Common myeloid progenitor, CD34-positive (primary cell): Measurements from ENCODE around the gene SH2D5.

Source experiments
- CTCF ChIA-PET: fragments of 350-600 bp; sonication (Branson Sonifier 250); formaldehyde crosslinking; loops from one replicate; lab custom pipeline; 2021; ENCODE audit warnings: antibody characterized with exemption; lab: Charles Lee
- POLR2A ChIA-PET: fragments of 350-600 bp; sonication (Branson Sonifier 250); formaldehyde crosslinking; loops from one replicate; lab custom pipeline; 2021; ENCODE audit warnings: antibody characterized with exemption; lab: Charles Lee
- DNase-seq, 3 donors: peaks; one replicate each; pipeline versions ENCODE4 v3.0.0 to v3.0.0-alpha.2; 2013
- H3K27ac ChIP-seq, 2 experiments: 1 replicate in 1 of 2; 2 replicates in 1 of 2; pipeline ENCODE4 v1.7.0; 2013; ENCODE audit warnings: inconsistent platforms in 2 of 2, low read length in 2 of 2, mild to moderate bottlenecking in 2 of 2, low read depth in 1 of 2, moderate library complexity in 1 of 2; ENCODE audit not compliant: severe bottlenecking in 2 of 2, insufficient read depth in 1 of 2, poor library complexity in 1 of 2
- H3K27me3 ChIP-seq, 5 experiments: replicated peaks in 2 of 5; 1 replicate in 3 of 5; 2 replicates in 2 of 5; pipeline versions ENCODE4 v1.6.1 to v1.7.0; 2013; ENCODE audit warnings: low read length in 4 of 5, mild to moderate bottlenecking in 2 of 5, moderate library complexity in 2 of 5, inconsistent platforms in 1 of 5; ENCODE audit not compliant: insufficient read depth in 5 of 5, control insufficient read depth in 4 of 5
- H3K36me3 ChIP-seq, 4 experiments: 1 replicate in 2 of 4; 2 replicates in 2 of 4; pipeline versions ENCODE4 v1.6.1 to v1.7.0; 2013; ENCODE audit warnings: low read length in 3 of 4, control low read depth in 1 of 4, mild to moderate bottlenecking in 1 of 4; ENCODE audit not compliant: control insufficient read depth in 4 of 4, insufficient read depth in 4 of 4
- H3K4me1 ChIP-seq, 4 experiments: 1 replicate in 3 of 4; 2 replicates in 1 of 4; pipeline versions ENCODE4 v1.6.1 to v1.7.1; 2013; ENCODE audit warnings: low read length in 3 of 4, mild to moderate bottlenecking in 3 of 4, control low read depth in 1 of 4, inconsistent platforms in 1 of 4, moderate library complexity in 1 of 4; ENCODE audit not compliant: control insufficient read depth in 4 of 4, insufficient read depth in 4 of 4; ENCODE audit errors: control extremely low read depth in 1 of 4
- H3K4me3 ChIP-seq, 7 experiments: 1 replicate in 4 of 7; 2 replicates in 3 of 7; pipeline versions ENCODE4 v1.5.1 to v1.7.0; 2013; ENCODE audit warnings: mild to moderate bottlenecking in 7 of 7, low read length in 6 of 7, moderate library complexity in 6 of 7, inconsistent platforms in 2 of 7, low read depth in 2 of 7, control low read depth in 1 of 7; ENCODE audit not compliant: insufficient read depth in 4 of 7, control insufficient read depth in 1 of 7; ENCODE audit errors: extremely low read depth in 1 of 7
- H3K9me3 ChIP-seq, 5 experiments: 1 replicate in 4 of 5; 2 replicates in 1 of 5; pipeline versions ENCODE4 v1.6.1 to v1.7.1; 2013; ENCODE audit warnings: low read length in 4 of 5, mild to moderate bottlenecking in 2 of 5, inconsistent platforms in 1 of 5, low read depth in 1 of 5, moderate library complexity in 1 of 5; ENCODE audit not compliant: control insufficient read depth in 4 of 5, insufficient read depth in 2 of 5; ENCODE audit errors: control extremely low read depth in 1 of 5
- whole genome bisulfite sequencing: methylation state at CpG from one replicate; pipeline ENCODE4 v1.1.5; 2013; ENCODE audit not compliant: insufficient coverage; 5-methylcytosine and 5-hydroxymethylcytosine counted together

Gene SH2D5

DNA sequence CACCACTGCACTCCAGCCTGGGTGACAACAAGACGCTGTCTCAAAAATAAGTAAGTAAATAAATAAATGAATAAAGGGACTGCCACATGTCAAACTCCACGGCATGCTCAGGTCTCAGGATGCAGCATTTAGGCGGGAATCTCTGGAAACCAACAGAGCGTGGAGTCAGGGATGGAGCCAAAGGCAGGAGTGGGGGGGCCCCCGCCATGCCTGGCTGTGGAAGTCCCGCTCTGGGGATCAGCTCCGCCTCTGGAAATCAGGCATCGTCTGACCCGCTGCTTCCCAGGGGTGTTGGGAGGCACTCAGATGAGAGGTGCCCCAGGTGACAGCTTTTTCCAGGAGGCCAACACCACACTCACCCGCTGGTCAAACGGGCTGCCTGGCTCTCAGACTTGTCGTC lies 34.9 kb downstream of the SH2D5 start:
- Histone ChIP-seq H3K36me3 (no peaks in the 10 kb centered on the region), H3K27me3 (no peaks in the 10 kb centered on the region), H3K4me3 (no peak overlapping the region), H3K4me1 (peaks cover 0 to 14% (median 7%) of the 10 kb centered on the region in 4 experiments), H3K27ac (no peak overlapping the region), H3K9me3 (no peaks in the 10 kb centered on the region)
- POLR2A ChIA-PET = interaction anchor here (0.6 kb wide), 1 partner anchor 182 kb away, joined by 5 read pairs; no protein-coding TSS in a partner anchor
- CTCF ChIA-PET = interaction anchor here (1.1 to 3.8 kb wide), 9 partner anchors 11 to 40 kb away, joined by 3 to 18 read pairs (median 5); partner anchors contain the start of gene KIF17
- no peak for DNase-seq
- WGBS = 90% methylated on average over 11 of the region's 12 CpGs

DNA sequence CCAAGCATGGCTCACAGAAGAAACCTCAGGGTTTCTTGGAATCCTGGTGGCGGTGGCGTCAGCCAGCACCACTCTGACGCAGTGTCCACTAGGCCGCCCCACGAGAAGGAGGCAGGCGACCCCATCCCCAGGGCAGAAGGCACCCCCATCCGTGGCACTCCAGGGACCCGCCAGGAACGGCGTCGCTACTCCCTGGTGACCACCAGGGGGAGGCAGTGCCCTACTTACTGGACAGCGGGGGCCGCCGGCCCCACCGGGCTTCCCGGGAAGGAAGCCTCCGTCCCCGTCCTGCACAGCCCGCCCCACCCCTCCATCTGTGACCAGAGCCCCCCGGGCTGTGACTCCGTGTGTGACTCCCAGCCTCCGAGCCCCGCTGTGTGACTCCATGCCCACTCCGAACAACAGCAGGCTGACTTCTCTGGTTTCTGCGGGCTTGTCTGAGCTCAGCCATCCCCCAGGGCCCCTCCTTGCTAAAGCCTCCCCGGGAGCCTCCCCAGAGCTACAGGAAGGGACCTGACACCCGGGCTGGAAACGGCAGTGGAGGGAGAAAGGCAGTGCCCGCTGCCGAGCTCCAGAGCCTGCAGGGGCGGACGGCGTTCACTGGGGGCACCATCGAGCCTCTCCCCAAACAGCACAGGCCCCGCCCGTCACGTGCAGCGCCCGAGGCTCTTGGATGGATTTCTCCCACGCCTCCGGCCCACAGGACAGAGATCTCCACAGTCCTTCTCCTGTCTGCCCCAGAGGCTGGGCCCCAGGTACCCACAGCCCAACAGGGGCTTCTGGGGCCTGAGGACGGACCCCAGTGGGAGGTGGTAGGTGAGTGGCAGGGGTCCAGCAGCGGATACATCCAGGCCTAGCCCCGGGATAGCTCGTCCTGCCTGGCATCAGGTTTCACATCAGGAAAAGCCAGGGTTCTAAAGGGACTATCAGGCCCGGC lies 35.8 kb downstream of the SH2D5 start:
- Histone ChIP-seq H3K27me3 (no peaks in the 10 kb centered on the region), H3K4me1 (peaks cover 0 to 14% (median 7%) of the 10 kb centered on the region in 4 experiments), H3K36me3 (no peaks in the 10 kb centered on the region), H3K27ac (peak overlapping the region in 1 of 2 experiments; percentile 58), H3K4me3 (peak overlapping the region; percentile 38 to 85 (median 76)), H3K9me3 (no peaks in the 10 kb centered on the region)
- POLR2A ChIA-PET = no interaction called here
- peak; percentile 74 to 81 (median 78) for DNase-seq
- CTCF ChIA-PET = interaction anchor here (0.9 to 3.8 kb wide), 13 partner anchors 10 to 498 kb away, joined by 3 to 18 read pairs (median 5); partner anchors contain the start of gene KIF17
- 5% methylated on average over 44 of the region's 46 CpGs for WGBS

GRCh38 chr1:20695515-20695914 lies 37.0 kb downstream of the SH2D5 start:
- Histone ChIP-seq H3K36me3 (no peaks in the 10 kb centered on the region), H3K27ac (no peak overlapping the region), H3K4me1 (peaks cover 0 to 14% (median 7%) of the 10 kb centered on the region in 4 experiments), H3K9me3 (no peaks in the 10 kb centered on the region), H3K4me3 (no peak overlapping the region), H3K27me3 (no peaks in the 10 kb centered on the region)
- ChIA-PET CTCF (interaction anchor here (0.8 to 3.8 kb wide), 7 partner anchors 9 to 120 kb away, joined by 3 to 18 read pairs (median 3); no protein-coding TSS in a partner anchor), POLR2A (no interaction called here)
- 94% methylated on average over 6 of the region's 10 CpGs for WGBS
- DNase-seq = no peak

DNA sequence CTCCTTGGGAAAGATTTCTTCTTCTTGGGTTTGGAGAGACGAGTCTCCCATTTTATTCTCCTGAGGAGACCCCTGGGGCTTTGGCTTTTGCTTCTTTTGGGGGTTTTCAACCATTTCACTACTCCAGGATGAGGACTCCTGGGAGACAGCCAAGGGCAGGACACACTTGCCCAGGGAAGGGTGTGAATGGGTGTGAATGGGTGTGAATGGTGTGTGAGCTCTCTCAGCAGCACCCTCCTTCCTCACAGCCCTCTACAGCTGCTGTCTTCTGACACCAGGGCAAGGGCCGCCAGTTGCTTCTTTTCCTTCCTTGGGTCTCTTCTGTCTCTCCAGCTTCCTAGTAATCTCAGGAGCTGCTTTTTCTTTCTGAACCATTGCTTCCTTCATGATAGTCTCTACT lies 38.9 kb downstream of the SH2D5 start:
- Histone ChIP-seq H3K36me3 (no peaks in the 10 kb centered on the region), H3K9me3 (no peaks in the 10 kb centered on the region), H3K4me1 (peaks cover 0 to 14% (median 7%) of the 10 kb centered on the region in 4 experiments), H3K4me3 (no peak overlapping the region), H3K27ac (no peak overlapping the region), H3K27me3 (no peaks in the 10 kb centered on the region)
- DNase-seq = no peak
- 93% methylated on average over 2 of the region's 2 CpGs for WGBS
- POLR2A ChIA-PET = no interaction called here
- CTCF ChIA-PET = interaction anchor here (0.9 to 1.9 kb wide), 2 partner anchors 14 to 32 kb away, joined by 5 to 6 read pairs; no protein-coding TSS in a partner anchor

GRCh38 chr1:20691872-20692271 lies 40.6 kb downstream of the SH2D5 start:
- 93% methylated on average over 1 of the region's 1 CpG for WGBS
- H3K27me3 ChIP-seq = no peaks in the 10 kb centered on the region
- ChIA-PET POLR2A (no interaction called here), CTCF (interaction anchor here (0.8 kb wide), 1 partner anchor 25 kb away, joined by 3 read pairs; no protein-coding TSS in a partner anchor)
- DNase-seq = no peak
- no peaks in the 10 kb centered on the region for H3K36me3 ChIP-seq
- no peak overlapping the region for H3K4me3 ChIP-seq
- H3K27ac ChIP-seq = no peak overlapping the region
- peaks cover 0 to 12% (median 4%) of the 10 kb centered on the region in 4 experiments for H3K4me1 ChIP-seq
- no peaks in the 10 kb centered on the region for H3K9me3 ChIP-seq

DNA sequence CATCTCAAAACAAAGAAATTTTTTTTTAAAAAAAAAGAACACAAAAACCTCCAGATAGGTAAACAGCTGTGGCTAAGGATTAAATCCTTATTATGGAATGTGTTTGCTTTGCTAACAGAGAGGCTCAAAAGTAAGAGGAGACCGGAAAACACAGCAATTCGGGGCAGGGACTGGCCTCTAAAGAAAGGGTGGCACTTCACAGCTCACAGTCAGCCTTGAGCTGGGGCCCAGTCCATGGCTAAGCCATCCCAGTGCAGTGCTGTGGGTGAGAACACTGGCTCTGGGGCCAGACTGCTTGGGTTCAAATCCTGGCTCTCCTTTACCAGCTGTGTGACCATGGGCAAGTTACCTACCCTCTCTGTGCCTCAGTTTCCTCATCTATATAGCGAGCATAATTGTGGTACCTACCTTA lies 42.9 kb downstream of the SH2D5 start:
- no peak for DNase-seq
- Histone ChIP-seq H3K4me3 (no peak overlapping the region), H3K4me1 (no peaks in the 10 kb centered on the region), H3K36me3 (no peaks in the 10 kb centered on the region), H3K27ac (no peak overlapping the region), H3K9me3 (no peaks in the 10 kb centered on the region), H3K27me3 (no peaks in the 10 kb centered on the region)
- ChIA-PET POLR2A (no interaction called here), CTCF (no interaction called here)
- 97% methylated on average over 3 of the region's 3 CpGs for WGBS
